GM19468 (cell line): Measurements from ENCODE around the gene ADD1.
A peak's percentile ranks its signal among the peaks of the same experiment; 100 is the strongest.
"Not testable (repeated sequence)": the region's sequence is repeated elsewhere in the genome, so short reads cannot be mapped to it uniquely, and the experiment has no call there.

Experiments used
- ATAC-seq: cut with Tn5 transposase; IDR thresholded peaks from one replicate; pipeline ENCODE4 v1.9.1; 2021; ENCODE audit warnings: mild to moderate bottlenecking, moderate library complexity, moderate number of reproducible peaks; ENCODE audit not compliant: unreplicated experiment; ENCODE audit errors: extremely low read depth

ADD1 gene

DNA sequence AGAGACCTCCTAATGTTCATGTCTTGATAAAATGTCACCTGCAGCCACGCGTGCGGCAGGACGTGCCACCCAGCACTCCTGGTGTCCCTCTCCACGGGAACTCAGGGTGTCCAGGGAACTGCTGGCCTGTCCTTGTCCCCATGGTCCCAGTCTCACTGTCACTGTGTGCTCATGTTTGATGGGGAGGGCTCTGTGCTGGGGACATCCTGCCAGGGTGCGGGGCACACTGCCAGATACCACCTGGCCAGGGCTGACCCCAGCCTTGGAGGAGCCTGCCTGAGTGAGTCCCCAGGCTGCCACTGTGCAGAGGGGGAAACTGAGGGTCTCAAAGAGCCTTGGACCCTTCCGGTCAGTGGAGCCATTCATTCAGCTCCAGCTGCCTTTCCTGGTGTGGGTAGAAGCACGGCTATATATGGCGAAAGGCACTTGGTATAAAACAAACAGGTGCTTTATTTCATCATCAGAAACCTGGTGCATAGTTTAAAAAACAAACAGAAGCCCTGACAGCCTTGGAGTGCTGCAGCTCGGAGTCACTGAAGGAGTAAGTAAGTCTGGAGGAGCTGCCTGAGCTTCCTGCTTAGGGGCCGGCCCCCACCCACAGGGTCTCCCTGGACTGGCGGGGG is 86.6 kb downstream of the ADD1 start:
- ATAC-seq: no peak

DNA sequence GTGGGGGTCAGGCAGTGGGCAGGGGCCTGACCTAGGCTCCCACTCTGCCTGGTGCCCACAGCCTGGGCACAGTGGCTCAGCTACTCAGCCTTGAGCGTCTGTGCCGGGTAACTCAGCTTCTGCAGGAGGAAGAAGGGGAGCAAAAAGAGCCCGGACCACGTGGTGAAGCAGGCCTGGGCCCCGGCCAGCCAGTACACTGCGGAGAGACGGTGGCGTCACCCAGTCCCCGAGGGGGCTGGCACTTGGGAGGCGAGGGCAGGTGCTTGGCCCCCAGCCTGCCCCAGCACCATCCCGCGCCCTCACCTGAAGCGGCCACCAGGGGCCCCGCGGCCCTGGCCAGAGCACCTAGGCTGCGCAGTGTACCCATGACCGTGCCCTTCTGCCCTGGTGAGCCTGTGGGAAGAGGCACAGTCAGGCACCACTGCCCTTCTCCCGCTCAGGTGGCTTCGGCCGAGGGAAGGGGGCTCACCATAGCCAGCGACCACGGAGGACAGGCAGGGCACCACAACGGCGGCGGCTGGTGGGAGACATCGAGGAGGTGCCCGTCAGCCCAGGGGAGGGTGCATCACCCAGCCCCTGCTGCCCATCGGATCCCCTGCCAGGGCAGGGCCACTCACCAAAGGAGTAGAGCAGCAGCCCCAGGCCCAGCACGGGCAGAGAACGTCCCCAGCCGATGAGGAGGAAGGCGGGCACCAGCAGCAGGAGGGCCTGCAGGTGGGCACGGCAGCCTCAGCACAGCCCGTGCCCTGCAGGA is 87.3 kb downstream of the ADD1 start:
- ATAC-seq: no peak

DNA sequence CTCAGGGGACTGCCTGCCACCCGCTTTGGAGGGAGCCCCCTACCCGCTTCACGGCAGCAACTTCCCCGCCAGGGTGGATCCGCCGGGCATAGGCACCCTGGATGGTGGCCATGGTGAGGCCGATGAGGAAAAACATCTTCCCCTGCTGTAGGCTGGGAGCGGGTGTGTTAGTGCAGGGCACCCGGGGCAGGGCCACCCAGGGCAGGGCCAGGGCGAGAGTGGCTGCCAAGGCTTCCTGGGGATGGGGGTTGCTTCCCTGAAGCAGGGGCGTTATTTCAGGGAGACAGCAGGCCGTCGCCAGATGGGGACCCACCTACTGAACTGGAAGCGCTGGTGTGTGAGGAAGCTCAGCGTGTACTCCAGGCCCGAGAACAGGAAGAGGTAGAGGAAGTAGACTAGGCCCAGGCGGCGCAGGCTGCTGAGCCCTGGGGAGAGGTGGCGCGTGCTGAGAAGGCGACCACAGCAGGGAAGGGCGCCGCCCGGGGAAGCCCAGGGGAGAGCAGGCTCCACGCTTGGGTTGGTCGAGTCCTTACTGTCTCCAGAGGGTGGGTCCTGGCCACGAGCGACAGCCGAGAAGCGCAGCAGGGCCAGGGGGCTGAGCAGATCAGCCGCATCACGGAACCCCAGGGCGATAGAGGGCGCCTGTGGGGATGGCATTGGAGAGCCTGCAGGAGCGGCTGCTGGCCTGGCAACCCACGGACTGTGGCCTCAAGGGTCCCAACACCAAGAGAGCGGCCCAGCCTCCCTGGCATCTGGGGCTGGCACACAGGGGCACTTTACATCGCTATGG is 88.1 kb downstream of the ADD1 start:
- ATAC-seq: no peak

DNA sequence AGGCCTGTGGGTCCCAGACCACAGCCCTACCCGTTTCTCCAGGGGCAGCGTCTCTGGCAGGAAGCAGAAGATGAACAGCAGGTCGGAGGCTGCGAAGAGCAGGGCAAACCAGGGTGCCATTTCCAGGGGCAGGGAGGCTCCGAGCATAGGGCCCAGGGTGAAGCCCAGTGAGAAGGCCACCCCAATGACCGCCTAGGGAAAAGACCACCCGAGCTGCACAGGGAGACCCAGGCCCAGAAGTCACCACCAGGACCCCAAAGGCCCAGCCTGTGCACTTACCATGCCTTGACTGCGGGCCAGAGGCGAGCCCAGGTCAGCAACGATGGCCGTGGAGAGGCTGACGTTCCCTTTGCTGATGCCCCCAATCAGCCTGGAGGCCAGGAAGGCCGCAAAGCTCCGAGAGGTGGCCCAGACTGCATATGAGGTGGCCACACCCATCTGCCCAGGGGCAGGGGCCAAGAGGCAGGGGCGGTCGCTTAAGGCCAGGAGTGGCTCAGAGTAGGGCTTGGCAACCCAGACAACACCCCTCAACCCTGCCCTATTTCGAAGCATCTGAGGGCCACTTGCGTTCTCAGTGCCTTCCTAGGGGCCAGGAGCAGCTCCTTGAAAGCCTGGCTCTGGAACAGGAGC is 88.8 kb downstream of the ADD1 start:
- no peak for ATAC-seq

DNA sequence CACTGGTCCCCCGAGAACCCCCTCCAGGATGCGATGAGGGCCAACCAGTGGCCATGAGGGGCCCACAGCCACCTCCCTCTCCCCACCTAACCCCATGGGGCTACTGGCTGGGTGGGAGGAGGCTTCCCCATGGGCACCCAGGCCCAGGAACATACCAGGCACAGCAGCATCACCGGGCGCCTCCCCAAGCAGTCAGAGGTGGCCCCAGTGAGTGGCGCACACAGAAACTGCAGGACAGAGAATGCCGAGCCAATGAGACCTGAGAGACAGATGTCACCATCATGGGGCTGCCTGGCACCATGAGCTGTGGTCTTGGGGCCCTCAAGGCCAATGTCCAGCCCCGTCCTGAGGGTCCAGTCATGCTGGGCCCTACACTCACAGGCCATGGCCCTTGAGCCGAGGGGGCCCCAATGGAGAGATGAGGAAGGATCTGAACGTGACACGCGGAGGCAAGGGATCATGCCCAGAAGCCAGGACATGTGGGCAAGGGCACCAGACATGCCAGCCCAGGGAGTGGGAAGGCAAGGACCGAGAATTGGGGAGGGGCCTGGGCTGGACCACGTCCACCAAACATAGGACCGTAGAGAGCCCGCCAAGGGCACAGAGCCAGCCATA is 89.4 kb downstream of the ADD1 start:
- no peak for ATAC-seq

DNA sequence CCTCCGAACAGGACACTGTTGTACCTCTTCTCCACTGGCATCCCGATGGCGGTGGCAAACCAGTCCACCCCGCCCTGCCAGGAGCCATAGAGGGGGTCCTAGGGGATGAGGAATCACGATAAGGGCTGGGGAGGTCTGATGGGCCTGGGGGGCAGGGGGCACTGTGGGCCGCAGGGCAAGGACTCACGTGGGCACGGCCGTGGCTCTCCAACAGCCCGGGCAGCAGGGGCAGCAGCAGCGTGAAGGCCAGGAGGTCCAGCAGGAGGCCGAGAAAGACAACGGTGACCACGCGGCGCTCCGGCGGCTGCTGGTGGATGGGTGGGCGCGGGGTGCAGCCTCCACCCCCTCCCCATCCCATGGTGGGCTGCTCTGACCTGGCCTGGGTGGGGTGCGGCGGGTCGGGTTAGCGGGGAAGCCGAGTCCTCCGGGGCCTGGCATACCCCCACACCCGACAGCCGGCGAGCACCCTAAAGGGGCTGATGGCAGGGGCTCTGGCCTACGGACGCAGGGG is 90.0 kb downstream of the ADD1 start:
- ATAC-seq: no peak

DNA sequence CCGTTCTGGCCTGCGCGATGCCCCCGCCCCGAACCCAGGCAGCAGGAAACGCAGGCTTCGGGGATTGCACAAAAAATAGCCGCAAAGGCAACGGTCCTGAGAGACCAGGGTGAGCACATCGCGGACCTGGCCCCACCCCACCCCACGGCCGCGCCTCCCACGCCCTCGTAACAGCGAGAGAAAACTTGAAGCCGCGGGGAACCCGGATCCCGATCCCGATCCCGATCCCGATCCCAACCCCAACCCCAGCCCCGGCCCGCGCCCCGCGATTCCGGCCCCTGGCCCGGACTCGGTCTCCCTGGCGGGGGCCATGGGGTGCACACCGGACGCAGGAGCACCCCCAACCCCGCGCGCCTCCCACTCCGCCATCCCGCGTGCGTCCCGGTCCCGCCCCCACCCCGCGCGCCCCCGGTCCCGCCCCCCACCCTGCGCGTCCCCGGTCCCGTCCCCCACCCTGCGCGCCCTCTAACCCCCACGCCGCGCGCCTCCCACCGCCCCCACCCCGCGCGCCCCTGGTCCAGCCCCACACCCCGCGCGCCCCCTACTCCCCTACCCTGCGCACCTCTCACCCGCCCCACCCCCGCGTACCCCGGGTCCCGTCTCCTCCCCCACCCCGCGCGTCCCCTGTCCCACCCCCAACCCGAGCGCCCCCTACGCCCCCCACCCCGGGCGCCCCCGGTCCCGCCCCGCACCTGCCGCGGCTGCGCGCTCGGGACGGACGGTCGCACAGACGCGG is 90.6 kb downstream of the ADD1 start:
- ATAC-seq: no peak

DNA sequence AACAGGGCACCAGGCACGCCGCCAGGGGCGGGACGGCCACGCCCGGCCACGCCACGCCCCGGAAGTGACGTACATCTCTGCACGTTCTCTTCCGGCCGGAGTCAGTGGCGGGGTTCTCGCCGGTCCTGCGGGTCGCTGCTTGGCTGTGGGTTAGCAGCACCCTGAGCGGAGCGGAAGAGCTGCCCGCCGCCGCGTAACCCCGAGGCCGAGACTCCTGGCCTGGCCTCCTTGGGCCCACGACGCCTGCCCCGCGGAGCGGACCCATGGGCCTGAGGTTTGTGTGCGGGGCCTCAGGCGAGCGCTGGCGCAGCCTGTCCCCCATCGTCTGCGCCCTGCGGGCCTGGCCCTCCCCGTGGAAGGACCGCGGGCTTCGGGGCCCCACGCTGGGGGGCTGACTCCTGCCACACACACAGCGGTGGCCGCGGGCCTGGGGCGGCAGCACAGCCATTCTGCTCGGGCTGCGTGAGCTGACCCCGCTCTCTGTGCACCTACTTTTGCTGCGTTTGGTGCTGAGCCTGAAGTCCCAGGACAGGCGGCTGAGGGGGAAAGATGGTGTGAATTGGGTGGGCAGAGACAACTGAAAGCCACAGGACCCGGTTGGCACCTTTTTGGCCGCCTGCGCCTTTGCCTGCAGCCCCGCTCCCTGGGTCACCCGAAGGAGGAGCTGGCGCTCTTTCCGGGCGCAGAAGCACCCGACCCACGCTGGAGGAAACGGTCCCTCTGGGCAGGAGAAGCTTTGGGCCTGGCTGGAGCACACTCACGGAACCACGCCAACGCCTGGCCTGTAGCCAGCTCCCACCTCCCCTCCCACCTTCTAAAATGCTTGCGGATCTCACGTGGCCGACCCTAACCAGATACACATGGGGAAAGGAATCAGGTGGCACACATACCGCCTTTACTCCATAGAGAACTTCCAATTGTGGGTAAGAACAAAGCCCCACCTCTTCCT is 91.4 kb downstream of the ADD1 start:
- peak; percentile 27 for ATAC-seq

DNA sequence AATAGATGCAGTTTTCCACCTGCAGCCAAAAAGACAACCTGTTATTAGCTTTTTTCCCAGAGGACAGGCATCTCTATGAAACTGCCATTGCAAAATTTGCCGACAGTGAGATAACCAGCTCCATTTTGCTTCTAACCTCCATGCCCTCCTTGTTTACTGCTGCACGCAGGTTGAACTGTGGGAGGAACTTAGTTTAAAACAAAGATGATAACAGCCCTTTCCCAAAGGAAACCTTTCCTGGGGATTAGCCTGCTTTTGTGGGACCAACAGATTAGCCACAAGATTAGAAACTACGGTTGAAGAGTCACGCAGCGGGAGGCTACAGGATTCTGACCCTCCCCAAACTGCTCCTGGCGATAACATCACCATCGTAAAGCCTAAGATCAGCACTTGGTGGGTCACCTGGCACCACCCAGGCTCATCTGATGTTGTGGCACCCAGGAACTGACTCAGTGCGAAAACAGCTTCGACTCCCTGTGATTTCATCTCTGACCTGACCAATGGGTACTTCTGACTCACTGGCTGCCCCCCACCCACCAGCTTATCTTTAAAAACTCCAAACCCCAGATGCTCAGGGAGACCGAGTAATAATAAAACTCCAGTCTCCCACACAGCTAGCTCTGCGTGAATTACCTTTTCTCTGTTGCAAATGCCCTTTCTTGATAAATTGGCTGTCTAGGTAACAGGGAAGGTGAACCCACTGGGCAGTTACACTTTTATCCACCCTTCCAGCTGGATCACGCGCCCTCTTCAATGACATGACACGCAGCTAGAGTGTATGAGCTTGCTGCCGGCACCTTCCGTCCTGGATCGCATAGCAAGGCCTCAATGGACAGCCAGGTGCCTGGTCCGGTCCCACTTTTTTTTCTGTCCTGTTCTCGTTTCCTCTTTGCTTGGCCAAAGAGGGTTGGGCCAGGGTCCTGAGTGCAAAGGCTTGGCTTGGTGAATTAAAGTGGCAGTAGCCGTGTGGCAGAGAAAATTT is 92.4 kb downstream of the ADD1 start:
- ATAC-seq: no peak

DNA sequence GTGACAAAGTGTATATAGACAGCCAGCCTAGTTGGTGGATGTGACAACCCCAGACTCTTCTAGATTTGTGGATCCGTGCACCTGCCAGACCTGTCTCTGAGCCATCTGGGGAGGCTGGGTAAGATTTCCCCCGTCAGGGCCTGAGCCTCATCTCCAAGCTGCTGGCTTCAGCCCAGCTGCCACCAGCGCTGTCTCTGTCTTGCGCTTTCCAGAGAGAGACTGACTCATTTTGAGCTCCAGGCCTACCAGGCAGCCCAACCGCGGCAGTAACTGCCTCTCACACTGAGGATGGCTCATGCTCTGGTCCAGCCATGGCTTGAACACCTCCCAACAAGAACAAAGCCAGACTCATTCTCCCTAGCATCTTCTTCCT is 93.1 kb downstream of the ADD1 start:
- no peak for ATAC-seq

DNA sequence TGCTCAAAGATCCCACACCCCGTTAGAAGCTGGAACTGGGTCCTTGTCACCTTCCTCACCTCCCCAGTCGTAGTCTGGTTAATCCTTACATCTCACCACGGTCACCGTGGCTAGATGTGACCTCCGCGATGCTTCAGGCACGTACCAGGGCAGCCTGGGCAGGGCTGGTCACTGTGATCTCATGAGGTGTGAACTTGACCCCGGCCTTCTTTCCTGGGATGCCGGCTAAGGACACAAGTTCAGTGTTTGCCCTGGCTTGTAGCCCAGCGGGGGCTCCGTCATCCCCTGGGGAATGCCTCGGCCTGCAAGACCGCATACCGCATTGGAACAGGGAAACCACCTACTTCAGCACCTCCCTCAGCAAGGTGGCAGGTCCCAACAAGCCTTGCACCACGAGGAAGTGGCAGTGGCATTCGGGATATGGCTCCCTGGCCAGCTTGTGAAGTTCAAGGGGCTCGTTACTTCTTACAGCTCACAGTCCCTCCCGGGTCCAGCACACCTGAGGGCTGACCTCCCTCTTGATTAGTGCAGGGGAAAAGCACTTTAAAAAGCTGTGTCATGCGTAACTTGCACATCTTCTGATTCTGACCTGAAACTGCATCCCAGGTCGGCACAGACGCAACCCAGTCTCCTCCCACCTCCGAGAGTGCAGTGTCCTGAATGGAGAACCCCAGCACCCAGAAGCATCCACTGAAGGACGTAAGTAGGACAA is 93.7 kb downstream of the ADD1 start:
- ATAC-seq: no peak

DNA sequence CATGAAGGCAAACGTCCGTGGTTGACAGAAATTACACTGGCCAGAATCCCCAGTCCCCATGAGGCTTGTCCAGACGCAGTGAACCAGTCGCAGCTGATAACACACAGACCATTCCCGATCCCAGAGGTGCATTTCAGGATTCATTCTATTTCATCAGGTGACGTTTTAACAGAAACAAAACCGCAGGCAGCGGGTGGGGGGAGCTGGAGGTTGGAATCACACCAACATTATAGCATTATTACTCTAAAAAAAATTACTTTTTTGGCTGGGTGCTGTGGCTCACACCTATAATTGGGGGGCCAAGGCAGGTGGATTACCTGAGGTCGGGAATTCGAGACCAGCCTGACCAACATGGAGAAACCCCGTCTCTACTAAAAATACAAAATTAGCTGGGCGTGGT is 94.3 kb downstream of the ADD1 start:
- ATAC-seq: no peak

DNA sequence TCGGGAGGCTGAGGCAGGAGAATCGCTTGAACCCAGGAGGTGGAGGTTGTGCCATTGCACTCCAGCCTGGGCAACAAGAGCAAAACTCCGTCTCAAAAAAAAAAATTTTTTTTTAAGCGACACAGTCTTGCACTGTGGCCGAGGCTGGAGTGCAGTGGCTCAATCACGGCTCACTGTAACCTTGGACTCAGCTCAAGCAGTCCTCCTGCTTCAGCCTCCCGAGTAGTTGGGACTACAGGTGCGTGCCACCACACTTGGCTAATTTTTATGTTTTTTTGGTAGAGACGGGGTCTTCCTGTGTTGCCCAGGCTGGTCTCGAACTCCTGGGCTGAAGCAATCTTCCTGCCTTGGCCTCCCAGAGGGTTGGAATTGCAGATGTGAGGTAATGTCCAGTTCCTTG is 94.8 kb downstream of the ADD1 start:
- ATAC-seq: not testable (repeated sequence)

DNA sequence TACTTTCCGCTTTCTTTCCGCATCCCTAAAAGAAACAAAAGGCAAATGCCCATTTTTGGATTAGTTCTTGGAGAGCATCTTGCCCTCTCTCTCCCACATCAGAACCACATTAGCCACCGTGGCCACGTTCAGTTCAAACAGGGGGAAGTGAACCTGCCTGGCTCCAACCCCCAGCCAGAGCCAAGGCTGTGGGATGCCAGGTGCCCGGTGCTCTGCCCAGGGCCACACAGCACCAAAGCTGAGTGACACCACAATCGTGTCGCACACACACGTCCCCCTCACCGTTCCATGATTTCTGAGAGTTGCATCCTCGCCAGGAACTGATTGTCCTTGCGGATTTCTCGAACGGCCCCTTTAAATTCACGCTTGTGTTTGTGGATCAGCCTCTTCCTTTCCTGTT is 95.3 kb downstream of the ADD1 start:
- no peak for ATAC-seq

DNA sequence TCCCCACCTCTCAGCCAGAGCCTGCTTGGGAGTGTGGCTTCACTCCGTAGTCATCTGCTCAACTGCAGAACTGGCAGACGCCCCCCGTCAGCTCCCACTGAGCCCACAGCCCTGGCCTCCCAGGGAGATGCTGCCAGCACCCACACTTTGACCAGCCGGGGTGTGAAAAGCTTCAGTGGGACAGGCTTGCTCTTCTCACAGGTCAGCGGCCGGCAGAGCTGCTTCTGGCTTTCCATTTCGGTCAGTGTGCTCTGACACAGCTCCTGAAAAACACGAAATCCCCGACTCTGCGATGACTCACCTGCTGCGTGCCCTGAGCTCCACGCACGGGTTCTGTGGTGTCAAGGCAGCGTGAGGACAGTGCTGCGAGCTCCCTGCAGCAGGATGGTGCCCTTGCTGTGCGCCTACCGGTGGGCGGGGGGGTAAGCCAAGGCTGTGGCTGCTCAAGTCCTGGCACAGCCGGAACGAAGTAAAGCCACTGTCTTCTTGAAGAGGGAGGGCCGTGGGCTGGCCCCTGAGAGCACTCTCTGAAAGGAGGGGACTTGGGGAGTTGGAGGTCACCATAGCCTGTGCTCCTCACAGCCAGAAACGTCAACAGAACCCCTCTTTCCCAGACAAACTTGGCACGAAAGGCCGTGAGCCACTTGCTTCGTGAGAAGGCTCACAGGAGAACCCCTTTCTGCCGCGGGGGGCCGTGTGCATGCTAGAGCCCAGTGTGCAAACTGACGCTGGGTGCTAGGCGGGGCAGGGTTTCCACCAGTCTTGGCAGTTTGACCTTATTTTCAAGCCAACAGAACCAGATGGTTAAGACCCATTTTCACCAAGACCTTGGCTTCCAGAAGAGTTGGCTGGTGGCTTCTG is 96.0 kb downstream of the ADD1 start:
- no peak for ATAC-seq
